CMK (cell line): ENCODE results near the gene PFKL.

Experiments
- DNase-seq: peaks from one replicate; pipeline ENCODE4 v3.0.0-alpha.2; 2010; ENCODE audit warnings: low read depth

The PFKL gene

DNA sequence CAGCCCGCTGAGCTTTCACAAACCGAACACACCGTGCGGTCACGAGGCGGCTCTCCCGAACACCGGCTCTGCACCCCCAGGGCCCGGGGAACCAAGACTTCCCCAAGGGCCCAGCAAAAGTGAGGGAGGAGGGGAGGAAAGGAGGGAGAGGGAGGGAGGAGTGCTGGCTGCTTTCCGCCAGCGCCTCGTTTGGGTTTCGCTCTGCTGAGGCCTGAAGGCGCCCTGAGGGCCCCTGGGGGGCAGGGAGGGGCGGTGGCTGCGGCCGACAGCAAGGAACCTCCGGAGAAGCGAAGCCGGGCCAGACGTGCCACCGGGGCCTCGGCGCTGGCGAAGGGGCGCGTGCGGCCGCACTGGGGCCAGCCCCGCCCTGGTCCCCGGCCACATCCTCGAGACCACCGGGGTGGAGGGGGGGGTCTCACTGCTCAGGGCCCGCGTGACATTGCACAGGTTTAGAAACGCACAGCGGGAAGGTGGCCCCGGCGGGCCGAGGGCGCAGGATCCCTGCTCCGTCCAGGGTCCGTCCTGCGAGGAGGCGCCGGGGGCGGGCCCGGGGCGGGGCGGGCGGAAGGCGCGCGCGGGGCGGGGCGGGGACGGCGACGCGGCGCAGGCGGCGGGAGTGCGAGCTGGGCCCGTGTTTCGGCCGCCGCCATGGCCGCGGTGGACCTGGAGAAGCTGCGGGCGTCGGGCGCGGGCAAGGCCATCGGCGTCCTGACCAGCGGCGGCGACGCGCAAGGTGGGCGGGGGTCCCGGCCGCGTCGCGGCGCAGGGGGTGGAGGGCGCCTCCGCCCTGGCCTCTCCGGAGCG, at the start of gene PFKL:
Gene PFKL (plus strand): TSS at position 596 of the 804 bp plus-strand sequence. CDS start 53 bp downstream, at position 649.
- peak; percentile 87 for DNase-seq

DNA sequence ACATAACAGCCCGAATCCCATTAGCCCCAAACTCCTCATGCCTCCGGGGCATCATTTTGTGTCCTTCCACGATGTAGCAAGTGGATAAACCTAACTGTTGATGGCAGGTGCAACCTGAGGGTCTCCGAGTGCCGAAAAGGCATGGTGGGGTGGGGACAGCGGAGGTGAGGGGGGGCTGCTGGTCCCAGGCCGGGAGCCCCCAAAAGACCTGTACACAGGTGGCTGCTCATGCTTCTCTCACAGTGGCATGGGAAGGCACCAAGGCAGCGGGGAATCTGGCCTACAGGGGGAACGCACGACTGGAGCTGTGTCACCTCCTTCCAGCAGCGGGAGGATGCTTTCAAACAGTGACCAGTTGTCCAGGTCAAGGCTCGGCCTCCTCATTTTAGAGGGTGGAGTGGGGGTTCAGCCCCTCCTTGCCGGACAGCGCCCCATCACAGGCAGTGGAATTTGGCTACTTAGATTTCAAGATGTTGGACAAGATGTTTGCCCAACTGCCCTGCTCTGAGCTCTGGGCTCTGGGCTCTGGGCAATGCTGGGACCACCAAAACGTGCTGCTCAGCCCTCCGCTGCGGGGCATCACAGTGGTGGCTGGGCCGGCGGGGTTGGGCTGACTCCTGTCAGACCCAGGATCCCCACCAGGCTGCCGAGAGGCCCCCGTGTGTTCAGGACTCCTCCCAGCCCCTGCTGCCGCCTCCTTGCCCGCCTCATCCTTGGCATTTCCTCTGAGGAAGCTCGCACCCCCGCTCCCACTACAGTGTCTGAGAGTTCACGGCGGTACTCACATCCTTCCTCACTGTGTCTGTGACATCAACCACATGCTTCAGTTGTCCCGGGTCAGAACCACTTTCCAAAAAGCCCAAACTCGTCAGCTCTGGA, 45.8 kb upstream of the PFKL start:
- DNase-seq, result no peak

DNA sequence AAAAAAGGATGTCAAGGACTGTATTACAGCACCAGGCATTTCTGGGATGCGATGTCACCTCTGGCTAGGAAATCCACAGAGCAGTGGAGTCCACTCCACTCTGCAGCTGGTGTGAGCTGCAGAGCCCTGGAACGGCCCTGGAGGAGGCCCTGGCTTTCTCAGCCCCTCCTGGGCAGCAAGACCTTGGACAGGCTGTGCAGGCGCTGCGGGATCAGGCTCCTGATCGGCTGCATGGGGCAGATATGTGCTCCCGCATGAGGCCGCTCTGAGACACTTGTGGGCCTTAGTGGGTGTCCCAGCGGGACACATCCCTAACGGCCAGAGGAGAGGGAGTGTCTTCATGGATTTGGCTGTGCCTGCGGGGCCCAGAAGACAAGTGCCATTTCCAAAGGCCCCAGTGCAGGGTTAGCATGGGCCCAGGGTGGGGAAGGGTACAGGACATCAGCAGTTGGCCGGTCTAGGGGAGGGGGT, 44.3 kb upstream of the PFKL start:
- no peak for DNase-seq

DNA sequence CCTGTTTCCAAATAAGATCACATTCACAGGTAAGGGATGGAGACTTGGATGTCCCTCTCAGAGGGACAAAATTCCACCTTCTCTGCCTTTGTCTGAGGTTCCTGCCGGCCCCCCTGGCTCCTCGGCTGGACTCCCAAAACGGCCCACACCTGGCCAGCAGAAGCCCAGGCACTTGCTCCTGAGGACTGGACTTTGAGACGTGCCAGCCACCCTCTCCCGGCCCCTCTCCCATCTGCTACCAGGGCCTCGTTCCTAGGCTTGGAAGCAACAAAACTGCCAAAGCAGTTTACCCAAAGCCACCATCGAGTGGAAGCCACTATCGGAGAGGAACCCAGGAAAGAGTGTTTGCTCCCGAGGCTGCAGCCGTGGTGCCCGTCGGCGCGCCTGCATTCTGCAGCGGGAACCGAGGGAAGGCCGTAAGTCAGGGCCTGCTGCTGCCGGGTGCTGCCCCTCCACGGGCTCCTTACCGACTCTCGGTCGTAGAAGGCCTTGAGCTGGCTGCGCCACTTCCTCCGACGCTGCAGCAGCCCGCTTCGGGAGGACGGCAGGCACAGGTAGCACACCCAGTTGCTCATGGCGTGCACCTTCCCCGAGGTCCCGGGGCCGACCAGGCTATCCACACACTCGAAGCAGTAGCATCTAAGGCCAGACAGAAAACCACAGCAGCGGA, 41.7 kb upstream of the PFKL start:
- DNase-seq, result no peak

DNA sequence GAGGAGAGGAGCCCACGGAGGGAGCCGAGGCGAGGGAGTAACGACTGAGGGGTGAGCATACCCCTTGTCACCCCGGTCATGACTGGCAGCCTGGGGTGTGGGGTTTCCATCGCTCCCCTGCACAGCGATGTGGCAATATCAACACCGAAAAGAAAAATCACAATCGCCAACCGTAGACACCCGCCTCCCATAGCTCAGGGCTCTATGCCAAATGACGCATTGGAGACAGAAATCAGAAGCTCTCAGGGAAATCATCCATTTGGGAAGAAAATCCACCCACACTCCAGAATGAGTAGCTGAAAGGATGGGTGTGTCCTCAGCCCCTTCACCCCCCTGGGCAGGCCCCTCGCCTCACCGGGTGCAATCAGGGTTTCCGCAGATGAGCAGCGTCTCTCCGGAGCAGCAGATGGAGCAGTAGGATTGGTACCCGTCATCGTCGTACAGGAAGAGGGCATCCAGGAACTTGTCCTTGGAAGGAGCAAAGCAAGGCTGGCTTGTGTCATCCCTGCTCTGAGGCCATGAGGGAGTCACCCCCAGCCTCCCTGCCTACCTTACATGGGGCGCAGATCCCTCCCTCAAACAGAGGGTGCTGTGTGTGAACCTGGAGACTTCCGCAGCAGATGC, 40.7 kb upstream of the PFKL start:
- DNase-seq, result no peak

DNA sequence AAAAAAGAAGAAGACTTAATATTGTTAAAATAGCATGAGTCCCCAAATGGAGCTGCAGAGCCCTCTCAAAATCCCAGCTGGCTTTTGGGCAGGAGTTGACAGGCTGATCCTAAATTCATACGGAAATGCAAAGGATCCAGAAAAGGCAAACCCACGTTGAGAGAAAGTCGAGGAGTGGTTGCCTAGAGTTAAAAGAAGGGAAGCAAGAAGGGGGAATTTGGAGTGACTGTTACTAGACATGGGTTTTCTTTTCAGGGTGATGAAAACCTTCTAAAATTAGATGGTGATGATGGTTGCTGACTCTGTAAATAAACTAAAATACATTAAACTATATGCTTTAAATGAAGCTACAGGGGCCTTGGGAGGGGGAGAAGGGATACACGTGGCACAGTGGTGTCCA, 39.8 kb upstream of the PFKL start:
- DNase-seq, result no peak

DNA sequence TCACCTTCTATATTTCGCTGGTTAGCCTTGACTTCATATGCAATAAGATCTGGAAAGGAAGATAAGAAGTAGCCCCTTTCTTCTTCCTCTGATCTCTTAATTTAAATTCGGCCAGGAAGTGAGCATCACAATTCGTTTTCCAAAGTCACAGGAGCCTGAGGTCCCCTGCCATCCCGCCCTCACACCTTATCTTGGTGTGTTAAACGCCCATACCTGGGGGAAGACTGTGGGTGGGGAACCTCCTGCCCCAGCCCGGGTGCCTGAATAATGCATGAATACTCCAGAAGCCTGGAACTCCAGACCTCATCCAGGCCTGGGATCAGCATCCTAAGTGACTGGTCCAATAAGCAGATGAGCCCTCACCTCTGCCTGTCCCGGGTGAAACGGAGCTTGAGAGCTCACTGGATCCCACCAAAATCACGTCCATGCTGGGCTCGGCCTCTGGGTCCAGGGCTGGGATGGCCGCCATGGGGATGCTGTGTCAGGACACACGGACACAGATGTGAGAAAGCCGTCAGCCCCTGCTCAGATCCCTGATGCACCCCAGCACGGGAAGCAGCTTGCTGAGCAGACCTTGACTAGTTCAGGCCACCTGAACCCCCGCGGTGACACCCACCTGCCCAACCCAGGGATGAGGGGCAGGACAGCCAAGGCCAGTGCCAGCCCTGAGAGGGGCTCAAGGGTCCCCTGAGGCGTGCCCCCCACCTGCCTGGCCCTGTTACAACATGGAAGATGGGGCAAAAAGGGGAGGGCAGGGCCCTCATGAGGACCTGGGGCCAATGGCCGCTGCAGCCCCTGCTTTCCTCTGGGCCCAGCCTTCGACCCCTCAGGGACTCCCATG, 38.8 kb upstream of the PFKL start:
- DNase-seq, result no peak

DNA sequence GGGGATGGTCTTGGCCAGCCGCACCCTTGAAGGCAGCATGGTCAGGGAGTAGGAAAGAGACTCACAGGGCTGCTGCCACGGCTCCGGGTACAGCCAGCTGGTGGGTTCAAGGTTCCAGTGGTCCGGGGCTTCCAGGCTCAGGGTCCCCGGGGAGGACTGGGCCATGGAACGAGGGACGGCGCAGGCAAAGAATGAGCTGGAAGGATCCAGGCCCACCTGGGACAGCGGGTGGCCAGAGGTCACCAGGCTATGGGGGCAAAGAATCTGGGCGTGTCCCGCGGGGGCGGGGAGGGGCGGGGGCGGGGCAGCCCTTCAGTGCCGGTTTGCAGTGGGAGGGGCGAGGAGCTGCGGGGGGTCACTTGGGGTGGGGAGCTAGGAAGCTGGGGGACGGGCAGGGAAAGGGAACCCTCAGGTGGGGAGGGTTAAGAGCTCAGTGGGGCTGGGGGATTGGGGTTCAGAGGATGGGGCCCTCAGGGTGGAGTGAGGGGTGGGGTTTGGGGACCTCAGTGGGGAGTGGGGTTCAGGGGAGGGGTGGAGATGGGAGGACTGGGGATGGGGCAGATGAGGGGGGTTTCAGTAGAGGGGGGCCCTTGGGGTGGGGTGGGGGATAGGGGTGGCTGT, 38.1 kb upstream of the PFKL start, which contains the start of gene DNMT3L:
Gene DNMT3L (minus strand): TSS at position 223 of the 621 bp plus-strand sequence. CDS start 638 bp downstream, outside the sequence.
- no peak for DNase-seq

DNA sequence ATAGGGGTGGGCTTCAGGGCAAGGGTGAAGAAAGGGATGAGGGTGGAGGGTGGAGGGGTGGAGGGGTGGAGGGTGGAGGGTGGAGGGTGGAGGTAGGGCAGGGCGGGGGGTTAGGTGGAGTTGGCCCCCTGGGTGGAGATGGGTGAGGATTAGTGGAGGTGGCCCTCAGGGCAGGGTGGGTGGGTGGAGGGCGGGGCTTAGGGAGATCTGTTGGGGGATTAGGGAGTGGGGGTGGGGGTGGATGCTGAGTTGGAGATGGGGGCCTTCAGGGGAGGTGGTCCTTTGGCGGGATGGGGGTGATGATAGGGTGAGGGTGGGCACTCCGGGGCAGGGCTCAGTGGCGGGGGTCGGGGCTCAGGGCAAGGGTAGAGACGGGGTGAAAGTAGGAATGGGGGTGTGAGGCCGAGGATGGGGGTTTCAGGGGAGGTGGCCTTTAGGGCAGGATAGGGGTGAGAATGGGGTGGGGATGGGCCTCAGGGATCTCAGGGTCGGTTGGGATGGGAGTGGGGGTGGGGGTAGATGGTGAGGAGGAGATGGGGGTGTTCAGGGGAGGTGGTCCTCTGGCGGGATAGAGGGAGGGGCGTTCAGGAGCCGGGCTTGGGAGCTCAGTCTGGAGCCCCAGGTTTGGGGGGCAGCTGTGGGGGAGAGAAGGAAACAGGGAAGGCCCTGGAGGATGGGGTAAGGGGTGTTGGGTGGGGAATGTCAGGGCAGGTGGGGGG, 37.4 kb upstream of the PFKL start:
- no peak for DNase-seq

DNA sequence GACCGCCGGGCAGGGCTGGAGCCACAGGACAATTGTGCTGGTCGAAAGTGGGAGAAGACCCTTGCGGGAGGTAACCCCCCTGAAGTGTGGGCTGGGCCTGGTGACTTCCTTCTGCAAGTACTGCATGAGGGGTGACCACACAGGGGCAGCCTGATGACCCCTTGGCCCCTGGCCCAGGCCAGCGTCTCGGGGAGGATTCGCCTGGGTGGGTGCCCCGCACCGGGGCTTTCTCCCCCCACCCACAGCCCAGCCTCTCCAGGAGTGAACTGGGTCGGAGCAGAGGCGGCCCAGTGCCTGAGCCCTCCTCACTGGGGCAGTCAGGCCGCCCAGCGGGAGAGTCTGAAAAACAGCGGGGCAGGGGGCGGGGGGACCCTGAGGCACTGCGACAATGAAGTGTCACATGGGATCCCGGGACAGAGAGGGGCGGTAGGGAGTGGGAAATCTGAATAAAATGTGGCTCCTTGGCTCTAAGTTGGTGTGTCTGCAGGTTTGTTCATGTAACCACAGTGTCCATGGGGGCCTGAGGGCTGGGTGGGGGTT, 36.6 kb upstream of the PFKL start:
- no peak for DNase-seq

DNA sequence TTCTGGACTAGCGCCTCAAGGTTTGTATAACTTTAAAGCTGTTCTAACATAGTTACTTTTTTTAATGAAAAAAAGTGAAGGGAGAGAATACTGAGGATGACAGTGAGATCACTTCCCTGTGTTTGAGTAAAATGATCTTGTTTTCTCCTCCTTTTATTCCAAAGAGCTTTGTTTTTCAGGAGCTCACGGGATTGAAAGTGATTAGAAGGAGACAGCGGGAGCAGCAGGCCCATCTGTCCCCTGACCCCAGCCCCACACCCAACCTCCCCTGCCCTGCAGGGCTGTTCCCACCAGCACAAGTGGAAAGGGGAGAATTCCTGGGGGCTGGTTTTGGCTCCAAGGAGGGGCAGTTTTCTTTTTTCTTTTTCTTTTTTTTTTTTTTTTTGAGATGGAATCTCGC, 36.1 kb upstream of the PFKL start:
- DNase-seq, result no peak

DNA sequence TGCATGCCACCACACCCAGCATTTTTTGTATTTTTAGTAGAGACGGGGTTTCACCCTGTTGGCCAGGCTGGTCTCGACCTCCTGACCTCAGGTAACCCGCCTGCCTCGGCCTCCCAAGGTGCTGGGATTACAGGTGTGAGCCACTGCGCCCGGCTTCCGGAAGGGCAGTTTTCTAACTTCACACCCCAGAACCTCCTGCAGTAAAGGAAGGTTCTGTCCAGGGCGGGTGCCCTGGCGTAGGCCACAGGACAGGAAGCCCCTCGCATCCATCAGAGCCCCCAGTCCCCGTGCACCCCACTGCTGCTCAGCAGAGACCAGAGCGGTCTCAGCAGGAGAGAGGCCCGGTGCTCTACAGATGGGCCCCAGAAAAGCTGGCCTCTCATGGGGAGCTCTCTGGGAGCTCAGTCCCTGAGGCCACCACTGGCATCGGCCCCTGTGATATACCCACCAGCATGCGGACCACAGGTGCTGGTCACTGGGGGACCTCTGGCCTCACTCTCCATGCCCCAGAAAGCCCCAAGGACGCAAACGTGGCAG, 34.1 kb upstream of the PFKL start:
- no peak for DNase-seq

DNA sequence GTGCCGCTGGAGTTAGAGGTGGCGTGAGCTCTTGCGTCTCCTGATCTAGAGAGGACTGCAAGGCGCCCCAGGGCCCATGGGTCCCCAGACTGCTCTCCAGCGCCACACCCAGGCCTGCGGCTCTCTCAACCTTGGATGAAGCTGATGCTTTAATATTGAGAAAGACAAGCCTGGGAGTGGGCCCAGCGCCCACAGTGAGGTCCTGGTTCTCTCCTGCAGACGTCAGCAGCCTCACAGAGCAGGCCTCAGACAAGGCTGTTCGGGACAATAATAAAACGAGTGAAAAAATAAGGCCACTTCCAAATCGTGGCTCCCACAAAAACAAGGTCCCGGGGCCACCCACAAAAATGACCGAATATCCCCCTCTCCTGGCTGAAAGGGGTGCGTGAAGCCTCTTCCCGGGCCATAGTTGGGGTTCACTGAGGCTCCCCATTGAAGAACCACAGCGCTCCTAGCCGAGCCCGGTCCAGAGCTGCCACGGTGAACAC, 32.2 kb upstream of the PFKL start:
- DNase-seq, result no peak

DNA sequence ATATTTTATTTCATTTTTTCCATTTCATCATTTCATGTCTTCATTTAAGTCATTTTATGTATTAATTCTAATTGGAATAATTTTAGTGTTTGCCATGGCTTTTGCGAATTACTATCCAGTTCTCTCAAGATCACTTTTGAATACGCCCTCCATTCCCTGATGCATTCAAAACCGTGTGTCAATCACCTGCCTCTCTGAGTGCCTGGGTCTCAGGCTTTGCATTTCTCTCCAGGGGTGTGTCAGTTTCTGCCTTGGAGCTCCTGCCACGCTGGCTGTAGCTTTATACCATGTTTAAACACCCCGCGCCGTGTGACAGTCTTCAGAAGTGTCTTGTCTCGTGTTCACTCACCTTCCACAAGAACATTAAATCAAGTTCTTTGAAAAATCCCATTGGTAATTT, 30.8 kb upstream of the PFKL start:
- no peak for DNase-seq

DNA sequence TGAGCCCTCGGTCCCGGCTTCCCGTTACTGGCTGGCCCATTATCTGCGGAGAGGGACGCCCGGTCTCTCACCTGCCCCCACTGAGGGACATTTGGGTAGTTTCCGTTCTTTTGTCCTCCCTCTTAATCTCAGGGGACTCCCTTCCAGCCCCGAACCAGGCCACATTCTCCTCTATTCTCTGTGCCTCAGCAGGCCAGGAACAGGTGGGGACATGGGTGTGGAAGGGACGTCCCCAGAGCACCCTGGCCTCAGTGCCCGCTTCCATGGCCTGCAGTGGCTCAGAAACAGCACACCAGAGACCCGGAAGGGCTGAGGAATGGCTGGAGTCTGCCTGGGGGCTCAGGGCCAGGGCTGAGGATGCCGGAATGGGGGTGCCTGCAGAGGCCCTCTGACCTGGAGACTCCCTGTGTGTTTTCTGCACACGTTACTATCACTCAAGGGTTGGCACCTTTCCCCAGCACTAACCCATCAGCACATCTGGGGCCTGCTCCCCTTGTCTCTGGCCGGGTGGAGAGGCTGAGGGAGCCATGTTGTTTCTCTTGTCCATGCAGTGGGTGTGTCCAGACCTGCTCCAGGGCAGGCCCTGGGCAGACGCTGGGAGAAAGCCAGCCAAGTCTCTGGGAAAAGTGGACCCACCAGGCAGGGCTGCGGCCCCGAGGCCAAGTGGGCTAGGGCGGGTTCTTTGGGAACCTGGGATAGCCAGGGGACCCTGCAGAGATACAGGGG, 28.1 kb upstream of the PFKL start:
- DNase-seq, result no peak

DNA sequence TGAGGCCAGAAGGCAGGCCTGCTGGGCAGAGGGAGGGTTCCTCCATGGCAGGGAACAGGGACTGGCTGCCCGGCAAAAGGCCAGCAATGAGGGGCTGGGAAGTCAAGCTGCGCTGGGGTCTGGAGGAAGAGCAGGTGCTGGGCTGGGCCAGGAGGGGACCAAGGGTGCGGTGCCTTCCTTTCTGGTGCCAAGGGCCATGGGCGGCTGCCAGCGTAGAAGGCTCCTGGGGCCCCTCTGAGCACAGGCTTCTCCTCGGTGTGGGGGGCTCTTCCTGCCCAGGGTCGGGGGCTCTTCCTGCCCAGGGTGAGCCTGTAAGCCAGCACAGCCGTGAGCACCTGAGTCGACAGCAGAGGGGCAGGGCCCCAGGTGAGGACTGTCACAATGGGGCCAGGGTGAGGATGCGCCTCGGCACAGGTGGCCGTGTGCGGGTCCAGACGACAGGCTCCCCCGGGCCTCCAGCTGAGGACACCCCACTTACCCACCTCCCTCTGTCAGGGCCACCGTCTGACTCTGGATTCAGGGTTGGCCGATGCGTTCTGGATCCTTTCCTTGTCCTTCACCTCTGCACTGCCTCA, 27.5 kb upstream of the PFKL start:
- no peak for DNase-seq

DNA sequence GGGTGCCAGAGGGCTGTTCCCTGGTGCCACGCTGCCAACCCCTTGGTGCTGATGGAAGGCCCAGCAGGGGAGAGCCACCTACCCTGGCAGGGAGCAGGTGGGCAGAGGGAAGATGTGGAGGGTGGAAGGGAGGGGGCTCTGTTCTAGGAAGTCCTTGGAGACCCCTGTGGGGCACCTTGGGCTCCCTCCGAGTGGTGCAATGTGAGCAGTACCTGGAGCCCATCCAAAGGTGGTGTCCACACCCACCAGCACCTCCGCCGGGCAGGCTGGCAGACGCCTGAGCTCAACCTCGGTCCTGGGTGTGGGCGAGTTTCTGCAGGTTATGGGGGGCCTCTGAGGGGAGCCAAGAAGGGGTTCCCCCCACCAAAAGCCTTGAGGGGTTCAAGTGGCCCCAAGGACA, 26.8 kb upstream of the PFKL start:
- no peak for DNase-seq

DNA sequence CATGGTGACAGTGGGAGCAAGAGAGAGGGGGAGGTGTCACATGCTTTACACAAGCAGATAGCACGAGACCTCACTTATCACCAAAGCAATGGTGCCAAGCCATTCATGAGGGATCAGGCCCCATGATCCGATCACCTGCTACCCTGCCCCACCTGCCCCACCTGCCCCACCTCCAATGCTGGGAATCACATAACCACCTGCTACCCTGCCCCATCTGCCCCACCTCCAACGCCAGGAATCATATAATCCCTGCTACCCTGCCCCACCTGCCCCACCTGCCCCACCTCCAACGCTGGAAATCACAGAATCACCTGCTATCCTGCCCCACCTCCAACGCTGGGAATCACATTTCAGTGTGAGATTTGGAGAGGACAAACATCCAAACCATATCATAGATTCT, 24.8 kb upstream of the PFKL start:
- no peak for DNase-seq
